Thymus (tissue), 11 donors: ENCODE data around the gene ONECUT1. TPM values are rescaled to one million over a fixed set of nuclear protein-coding genes. Genes with fewer than 3 reads are reported as not detected.

Experiments used
- DNase-seq, 9 donors: peaks; one replicate each; pipeline ENCODE4 v3.0.0-alpha.2; 2013; ENCODE audit warnings: low spot score in 9 of 9, low read depth in 6 of 9, missing footprints in 1 of 9
- H3K27ac ChIP-seq, 2 donors: one replicate each; pipeline ENCODE4 v1.5.1; 2013; ENCODE audit warnings: control low read depth in 1 of 2, low read depth in 1 of 2, low read length in 1 of 2, mild to moderate bottlenecking in 1 of 2, moderate library complexity in 1 of 2
- H3K27me3 ChIP-seq, 2 donors: one replicate each; pipeline ENCODE4 v1.5.1; 2013; ENCODE audit warnings: low read length in 1 of 2; ENCODE audit not compliant: control insufficient read depth in 2 of 2, insufficient read depth in 1 of 2
- H3K36me3 ChIP-seq, 2 donors: one replicate each; pipeline ENCODE4 v1.5.1; 2013; ENCODE audit warnings: low read length in 1 of 2, mild to moderate bottlenecking in 1 of 2, moderate library complexity in 1 of 2; ENCODE audit not compliant: control insufficient read depth in 2 of 2, insufficient read depth in 2 of 2
- H3K4me1 ChIP-seq, 2 donors: one replicate each; pipeline ENCODE4 v1.5.1; 2013; ENCODE audit warnings: low read length in 2 of 2; ENCODE audit not compliant: control insufficient read depth in 2 of 2, insufficient read depth in 2 of 2
- H3K4me3 ChIP-seq, 2 donors: one replicate each; pipeline ENCODE4 v1.5.1; 2013; ENCODE audit warnings: low read length in 2 of 2, control low read depth in 1 of 2, mild to moderate bottlenecking in 1 of 2
- H3K9me3 ChIP-seq, 2 donors: one replicate each; pipeline ENCODE4 v1.5.1; 2013; ENCODE audit warnings: low read length in 1 of 2, mild to moderate bottlenecking in 1 of 2; ENCODE audit not compliant: control insufficient read depth in 2 of 2, insufficient read depth in 1 of 2
- WGBS: extraction: QIAGEN DNeasy Blood & Tissue Kit; methylation state at CpG from one replicate; pipeline ENCODE4 v1.1.7; 2013; 5-methylcytosine and 5-hydroxymethylcytosine counted together
- polyA plus RNA-seq: library from polyadenylated mRNA; stranded (reverse); fragments of 200-250 nt; gene quantifications from one replicate; pipeline ENCODE4 v1.2.3, GENCODE V29; 2013
- total RNA-seq: library from RNA; stranded (reverse); fragments of 120-200 nt; gene quantifications from one replicate; pipeline ENCODE4 v1.2.4, GENCODE V29; 2013
- donor health status: healthy.

The ONECUT1 gene
- total and polyA plus RNA-seq, 2 donors, result 0.05 TPM; not detected in 1

DNA sequence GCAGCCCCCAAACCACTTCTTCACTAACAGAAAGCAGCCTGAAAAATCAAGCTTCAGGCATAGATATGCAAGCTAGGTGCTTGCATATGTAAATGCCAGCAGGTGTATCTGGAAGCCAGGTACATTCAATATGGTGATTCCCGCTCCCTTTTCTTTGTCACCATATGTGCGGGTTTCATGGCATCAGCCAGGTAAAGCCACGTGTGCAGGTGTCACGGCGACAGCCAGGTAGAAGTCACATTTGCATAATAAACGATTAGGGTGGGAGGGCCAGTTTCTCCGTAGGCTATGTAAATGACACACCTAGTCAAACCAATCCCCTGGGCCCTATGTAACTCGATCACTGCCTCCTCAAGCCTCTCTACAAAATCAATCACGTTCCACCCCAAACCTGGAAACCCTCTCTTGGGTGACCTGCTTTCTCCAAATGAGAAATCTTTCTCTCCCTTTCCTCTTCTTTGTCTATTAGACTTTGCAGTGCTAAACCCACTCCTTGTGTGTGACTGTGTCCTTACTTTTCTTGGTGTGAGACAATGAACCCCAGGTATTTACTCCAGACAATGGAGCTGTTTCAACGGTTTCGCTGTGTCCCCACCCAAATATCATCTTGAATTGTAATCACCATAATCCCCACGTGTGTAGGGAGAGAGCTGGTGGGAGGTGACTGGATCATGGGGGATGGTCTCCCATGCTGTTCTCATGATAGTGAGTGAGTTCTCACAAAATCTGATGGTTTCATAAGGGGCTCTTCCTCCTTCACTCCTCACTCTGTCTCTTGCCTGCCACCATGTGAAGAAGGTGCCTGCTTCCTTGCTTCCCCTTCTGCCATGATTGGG lies 44.6 kb downstream of the ONECUT1 start:
- WGBS, result 88% methylated on average over 12 of the region's 12 CpGs
- no peaks in the 10 kb centered on the region for H3K36me3 ChIP-seq
- H3K27me3 ChIP-seq, result no peaks in the 10 kb centered on the region
- no peak overlapping the region for H3K4me3 ChIP-seq
- H3K4me1 ChIP-seq, result no peaks in the 10 kb centered on the region
- H3K9me3 ChIP-seq, result no peaks in the 10 kb centered on the region
- no peak overlapping the region for H3K27ac ChIP-seq
- DNase-seq, result no peak

DNA sequence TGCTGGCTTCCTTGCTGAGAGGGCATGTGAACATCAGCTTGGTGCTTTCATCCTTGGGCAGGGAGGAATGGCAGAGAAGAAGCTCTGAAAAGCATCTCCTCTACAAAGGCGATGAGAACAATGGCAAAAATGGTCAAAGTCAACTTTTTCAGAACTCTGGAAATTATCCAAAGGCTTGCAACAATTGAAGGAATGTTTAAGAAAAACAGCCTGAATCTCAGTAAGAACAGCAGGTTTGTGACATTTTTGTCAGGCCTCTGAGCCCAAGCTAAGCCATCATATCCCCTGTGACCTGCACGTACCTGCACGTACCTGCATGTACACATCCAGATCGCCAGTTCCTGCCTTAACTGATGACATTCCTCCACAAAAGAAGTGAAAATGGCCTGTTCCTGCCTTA lies 51.8 kb downstream of the ONECUT1 start:
- 94% methylated on average over 4 of the region's 4 CpGs for WGBS
- no peaks in the 10 kb centered on the region for H3K4me1 ChIP-seq
- H3K27ac ChIP-seq, result no peak overlapping the region
- H3K27me3 ChIP-seq, result no peaks in the 10 kb centered on the region
- H3K9me3 ChIP-seq, result no peaks in the 10 kb centered on the region
- DNase-seq, result no peak
- no peaks in the 10 kb centered on the region for H3K36me3 ChIP-seq
- no peak overlapping the region for H3K4me3 ChIP-seq

DNA sequence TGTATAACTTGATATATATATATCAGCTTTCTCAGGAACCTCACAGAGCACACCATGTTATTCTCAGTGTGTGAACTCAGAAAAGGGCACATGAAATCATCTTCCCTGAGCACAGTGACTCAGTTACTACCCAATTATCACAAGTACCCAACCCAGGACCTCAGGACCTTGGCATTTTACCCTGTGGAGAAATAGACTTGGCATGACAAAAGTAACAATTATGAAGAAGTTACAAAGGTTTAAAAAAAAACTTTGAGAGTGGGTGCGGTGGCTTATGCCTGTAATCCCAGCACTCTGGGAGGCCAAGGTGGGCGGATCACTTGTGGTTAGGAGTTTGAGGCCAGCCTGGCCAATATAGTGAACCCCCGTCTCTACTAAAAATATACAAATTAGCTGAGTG lies 52.4 kb downstream of the ONECUT1 start:
- H3K36me3 ChIP-seq, result no peaks in the 10 kb centered on the region
- H3K27me3 ChIP-seq, result no peaks in the 10 kb centered on the region
- no peaks in the 10 kb centered on the region for H3K4me1 ChIP-seq
- no peak overlapping the region for H3K4me3 ChIP-seq
- no peak overlapping the region for H3K27ac ChIP-seq
- DNase-seq, result no peak
- H3K9me3 ChIP-seq, result no peaks in the 10 kb centered on the region
- WGBS, result 95% methylated on average over 3 of the region's 3 CpGs

DNA sequence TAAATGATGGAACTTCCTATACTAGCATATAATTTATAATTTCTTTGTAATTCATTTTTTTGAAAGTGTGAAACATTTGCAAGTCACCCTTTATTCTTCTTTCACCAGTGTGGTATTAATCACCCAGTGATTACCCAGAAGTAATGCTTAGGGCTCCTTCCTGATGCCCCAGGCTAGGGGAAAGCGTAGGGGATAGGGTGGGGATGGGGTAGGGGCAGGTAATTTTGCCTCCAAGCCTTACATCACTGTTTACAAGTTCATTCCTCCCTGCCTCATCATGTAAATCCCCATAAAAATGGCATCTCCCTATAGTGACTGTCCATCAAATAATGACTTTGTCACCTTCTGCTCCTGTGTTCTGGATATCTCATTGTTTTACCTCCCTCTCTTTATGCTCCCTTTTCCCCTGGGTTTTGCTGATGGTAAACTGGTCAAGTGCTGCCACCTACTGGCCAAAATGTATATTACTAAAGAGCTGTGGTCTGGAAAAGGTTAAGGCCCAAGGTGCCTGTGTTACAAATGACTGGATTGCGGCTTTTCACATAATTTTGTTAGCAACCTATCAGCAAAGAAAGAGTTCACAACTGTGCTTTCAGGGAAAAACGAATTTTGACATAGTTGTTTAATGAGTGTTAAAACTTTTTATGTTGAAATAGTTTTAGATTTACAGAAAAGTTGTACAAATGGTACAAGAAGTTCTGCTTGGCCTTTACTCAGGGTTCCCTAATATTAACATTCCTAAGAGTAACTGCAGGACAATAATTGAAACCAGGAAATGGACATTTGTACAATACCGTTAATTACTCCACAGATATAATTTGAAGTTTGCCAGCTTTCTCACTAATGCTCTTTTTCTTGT lies 54.7 kb downstream of the ONECUT1 start:
- H3K9me3 ChIP-seq, result no peaks in the 10 kb centered on the region
- DNase-seq, result peak; percentile 56 to 89 (median 77)
- H3K27me3 ChIP-seq, result no peaks in the 10 kb centered on the region
- H3K4me1 ChIP-seq, result no peaks in the 10 kb centered on the region
- 72% methylated on average over 4 of the region's 4 CpGs for WGBS
- H3K27ac ChIP-seq, result no peak overlapping the region
- H3K4me3 ChIP-seq, result no peak overlapping the region
- H3K36me3 ChIP-seq, result no peaks in the 10 kb centered on the region

DNA sequence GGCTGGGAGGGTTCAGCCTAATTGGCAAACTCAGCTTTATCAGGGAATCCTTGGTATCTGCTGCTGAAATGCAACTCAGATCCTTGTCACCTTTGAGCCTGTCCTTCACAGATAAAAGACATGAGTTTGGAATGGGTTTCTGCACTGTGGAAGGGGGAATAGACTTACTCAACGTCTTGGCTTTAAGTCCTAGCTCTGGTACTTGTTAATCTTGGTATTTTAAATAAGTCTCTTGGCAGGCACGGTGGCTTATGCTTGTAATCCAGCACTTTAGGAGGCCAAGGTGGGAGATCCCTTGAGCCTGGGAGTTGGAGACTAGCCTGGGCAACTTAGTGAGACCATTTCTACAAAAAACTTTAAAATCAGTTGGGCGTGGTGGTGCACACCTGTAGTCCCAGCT lies 55.8 kb downstream of the ONECUT1 start:
- no peak for DNase-seq
- no peak overlapping the region for H3K27ac ChIP-seq
- no peaks in the 10 kb centered on the region for H3K27me3 ChIP-seq
- H3K4me1 ChIP-seq, result peaks cover 4 to 7% of the 10 kb centered on the region in 2 donors
- H3K36me3 ChIP-seq, result no peaks in the 10 kb centered on the region
- H3K4me3 ChIP-seq, result no peak overlapping the region
- H3K9me3 ChIP-seq, result no peaks in the 10 kb centered on the region
- WGBS, result 98% methylated on average over 3 of the region's 3 CpGs

DNA sequence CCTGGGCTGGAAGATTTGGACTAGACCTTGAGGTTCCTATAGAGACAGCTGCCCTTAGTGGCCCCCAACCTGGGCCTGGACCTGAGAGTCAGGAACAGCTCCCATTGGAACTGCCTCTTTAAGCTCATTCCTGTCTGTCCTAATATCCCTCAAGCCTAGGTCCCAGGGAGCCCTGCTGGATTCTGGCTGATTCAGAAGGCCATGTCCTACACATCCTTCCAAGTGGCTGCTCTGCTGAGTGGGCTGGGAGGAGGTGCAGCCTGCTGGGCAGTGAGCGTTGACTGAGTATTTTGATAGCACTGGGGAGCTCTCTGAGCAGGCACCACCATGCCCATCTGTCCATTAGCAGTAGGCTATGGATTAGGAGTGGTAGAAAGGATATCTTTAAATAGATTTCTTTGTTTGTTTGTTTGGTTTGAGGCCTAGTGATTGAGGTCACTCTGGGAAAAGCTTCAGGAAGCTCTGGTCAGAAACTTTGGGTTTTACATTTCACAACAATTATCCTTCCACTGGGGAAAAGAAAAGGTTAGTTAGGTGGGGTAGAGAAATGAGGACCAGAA lies 56.4 kb downstream of the ONECUT1 start:
- Histone ChIP-seq H3K27ac (no peak overlapping the region), H3K4me3 (no peak overlapping the region), H3K9me3 (no peaks in the 10 kb centered on the region)

DNA sequence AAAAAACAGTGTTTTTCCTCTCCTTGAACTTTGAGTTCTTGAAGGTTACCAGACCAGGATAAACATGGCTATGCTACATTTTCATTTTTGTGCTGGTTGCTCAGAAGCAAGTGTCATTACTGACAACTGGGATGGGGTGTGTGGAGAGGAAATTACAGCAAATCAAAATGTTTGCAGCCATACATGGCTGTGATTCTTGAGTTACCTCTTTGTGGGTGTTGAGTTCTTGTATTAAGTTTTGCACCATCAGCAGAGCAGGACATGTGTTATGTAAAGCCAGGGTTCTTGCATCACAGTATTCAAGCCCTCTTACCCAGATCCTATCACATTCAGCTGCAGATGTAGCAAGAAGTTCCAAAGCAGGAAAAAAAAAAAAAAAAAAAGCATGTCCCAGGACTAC lies 57.0 kb downstream of the ONECUT1 start:
- no peaks in the 10 kb centered on the region for H3K9me3 ChIP-seq
- no peaks in the 10 kb centered on the region for H3K36me3 ChIP-seq
- H3K27ac ChIP-seq, result no peak overlapping the region
- H3K27me3 ChIP-seq, result no peaks in the 10 kb centered on the region
- peaks cover 4 to 7% of the 10 kb centered on the region in 2 donors for H3K4me1 ChIP-seq
- H3K4me3 ChIP-seq, result no peak overlapping the region
- DNase-seq, result no peak

More for the DNA sequence above, 56.4 kb downstream of the ONECUT1 start:
- no peaks in the 10 kb centered on the region for H3K27me3 ChIP-seq
- 95% methylated on average over 1 of the region's 1 CpG for WGBS
- H3K4me1 ChIP-seq, result peaks cover 4 to 7% of the 10 kb centered on the region in 2 donors
- no peak for DNase-seq
- no peaks in the 10 kb centered on the region for H3K36me3 ChIP-seq

DNA sequence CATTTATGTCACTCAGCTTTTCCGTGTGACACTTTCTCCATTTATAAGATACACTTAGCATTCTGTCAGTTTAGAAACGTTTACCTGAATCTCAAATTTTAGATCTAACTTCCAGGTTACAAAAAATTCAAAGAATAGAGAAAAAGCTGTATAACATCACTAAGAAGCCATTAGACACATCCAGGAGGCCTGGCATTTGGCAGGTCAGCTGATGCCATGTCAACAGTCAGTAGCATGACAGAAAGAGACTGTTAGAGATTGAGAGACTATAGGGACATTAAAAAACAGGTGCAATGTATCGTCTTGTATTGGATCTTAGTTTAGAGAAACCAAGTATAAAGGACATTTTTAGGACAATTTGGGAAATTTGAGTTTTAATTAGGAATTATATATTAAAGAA lies 57.6 kb downstream of the ONECUT1 start:
- Histone ChIP-seq H3K27ac (no peak overlapping the region), H3K4me3 (no peak overlapping the region), H3K4me1 (peaks cover 4 to 7% of the 10 kb centered on the region in 2 donors), H3K9me3 (no peaks in the 10 kb centered on the region), H3K27me3 (no peaks in the 10 kb centered on the region), H3K36me3 (no peaks in the 10 kb centered on the region)
- 96% methylated on average over 3 of the region's 3 CpGs for WGBS
- no peak for DNase-seq
